ENCODE data around the gene GPR3. TPM values are rescaled to one million over a fixed set of nuclear protein-coding genes. Genes with fewer than 3 reads are reported as not detected.

The GPR3 gene
- total and polyA plus RNA-seq, 2 of the 13 experiments (the other 11 are each of a cell fraction or from before 2014, with no cell fraction given) = 1.00 to 2.6 TPM

DNA sequence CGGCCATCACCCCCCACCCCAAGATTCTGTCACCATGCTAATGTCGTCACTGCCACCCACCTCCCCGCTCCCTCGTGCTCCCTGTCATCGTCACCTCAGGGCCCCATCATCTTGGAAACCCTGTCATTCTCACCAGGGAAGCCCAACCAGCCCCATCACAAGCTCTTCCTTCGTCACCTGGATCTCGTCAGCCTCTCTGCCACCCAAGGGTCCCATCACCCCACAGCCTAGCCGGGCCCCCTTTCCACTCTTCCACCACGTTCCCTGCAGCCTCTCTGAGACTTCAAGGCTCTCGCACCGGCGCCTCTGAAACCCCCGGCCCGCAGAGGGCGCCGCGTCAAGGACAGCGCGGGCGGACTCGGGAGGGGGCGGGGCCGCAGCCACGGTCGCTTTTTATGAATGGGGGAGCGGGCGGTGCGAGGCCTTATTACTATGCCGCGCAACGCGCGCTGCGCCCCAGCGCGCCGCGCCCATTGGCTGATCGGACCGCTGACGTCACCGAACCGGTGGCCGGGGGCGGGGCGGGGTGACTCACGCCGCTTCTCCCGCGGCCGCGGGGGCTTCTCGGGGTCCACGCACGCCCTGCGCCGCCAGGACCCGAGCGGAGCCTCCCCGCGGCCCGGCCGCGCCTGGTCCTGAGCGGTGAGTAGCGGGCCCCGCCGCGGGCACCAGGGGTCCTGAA is at the start of gene GPR3 (continued):
- 0 out of 2 replicates have a peak, but pooled peaks have one; percentile 51 for TF ChIP-seq ZNF253 (CRISPR knock-in tag; IDR thresholded peaks at IDR 0.05; ENCODE audit: borderline replicate concordance)
- TF ChIP-seq YEATS4 (CRISPR knock-in tag; IDR thresholded peaks at IDR 0.05; ENCODE audit: borderline replicate concordance) = peak; percentile 66; the same call in 1 of the 2 replicates
- peak; percentile 64 for TF ChIP-seq SP4 (CRISPR knock-in tag; IDR thresholded peaks at IDR 0.05)
- TF ChIP-seq CCAR2 (optimal IDR thresholded peaks at IDR 0.05; ENCODE audit: low read depth, low read length) = no peak
- TF ChIP-seq ATF7 (IDR thresholded peaks at IDR 0.05) = peak; percentile 69
- TF ChIP-seq ATF7 (CRISPR knock-in tag; IDR thresholded peaks at IDR 0.05) = no peak
- no peak for TF ChIP-seq NR2C2 (CRISPR knock-in tag; IDR thresholded peaks at IDR 0.05; ENCODE audit: borderline replicate concordance)
- TF ChIP-seq, protein P1, sequence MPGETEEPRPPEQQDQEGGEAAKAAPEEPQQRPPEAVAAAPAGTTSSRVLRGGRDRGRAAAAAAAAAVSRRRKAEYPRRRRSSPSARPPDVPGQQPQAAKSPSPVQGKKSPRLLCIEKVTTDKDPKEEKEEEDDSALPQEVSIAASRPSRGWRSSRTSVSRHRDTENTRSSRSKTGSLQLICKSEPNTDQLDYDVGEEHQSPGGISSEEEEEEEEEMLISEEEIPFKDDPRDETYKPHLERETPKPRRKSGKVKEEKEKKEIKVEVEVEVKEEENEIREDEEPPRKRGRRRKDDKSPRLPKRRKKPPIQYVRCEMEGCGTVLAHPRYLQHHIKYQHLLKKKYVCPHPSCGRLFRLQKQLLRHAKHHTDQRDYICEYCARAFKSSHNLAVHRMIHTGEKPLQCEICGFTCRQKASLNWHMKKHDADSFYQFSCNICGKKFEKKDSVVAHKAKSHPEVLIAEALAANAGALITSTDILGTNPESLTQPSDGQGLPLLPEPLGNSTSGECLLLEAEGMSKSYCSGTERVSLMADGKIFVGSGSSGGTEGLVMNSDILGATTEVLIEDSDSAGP (CRISPR knock-in tag; IDR thresholded peaks at IDR 0.05; ENCODE audit: borderline replicate concordance) = peak; percentile 56; the same call in 1 of the 2 replicates
- 0 out of 2 replicates have a peak, but pooled peaks have one; percentile 22 for TF ChIP-seq ZNF225 (CRISPR knock-in tag; IDR thresholded peaks at IDR 0.05)
- TF ChIP-seq NFATC3 (CRISPR knock-in tag; IDR thresholded peaks at IDR 0.05) = no peak
- no peak for TF ChIP-seq NRL (CRISPR knock-in tag; IDR thresholded peaks at IDR 0.05; ENCODE audit: borderline replicate concordance)
- peak; percentile 87 for TF ChIP-seq HNRNPLL (IDR thresholded peaks at IDR 0.05; ENCODE audit: low read depth, low read length, poor library complexity, severe bottlenecking)
- no peak for TF ChIP-seq SP1 (IDR thresholded peaks at IDR 0.05)
- peak; percentile 38; the same call in 1 of the 2 replicates for TF ChIP-seq SP1 (CRISPR knock-in tag; IDR thresholded peaks at IDR 0.05)
- no peak for TF ChIP-seq SUZ12 (IDR thresholded peaks at IDR 0.05; ENCODE audit: low read depth, low read length)
- peak; percentile 59; the same call in 1 of the 2 replicates for TF ChIP-seq ZNF670 (CRISPR knock-in tag; IDR thresholded peaks at IDR 0.05; ENCODE audit: borderline replicate concordance)
- TF ChIP-seq RFXAP (CRISPR knock-in tag; IDR thresholded peaks at IDR 0.05; ENCODE audit: borderline replicate concordance) = peak; percentile 65; the same call in 1 of the 2 replicates
- TF ChIP-seq, protein P2, sequence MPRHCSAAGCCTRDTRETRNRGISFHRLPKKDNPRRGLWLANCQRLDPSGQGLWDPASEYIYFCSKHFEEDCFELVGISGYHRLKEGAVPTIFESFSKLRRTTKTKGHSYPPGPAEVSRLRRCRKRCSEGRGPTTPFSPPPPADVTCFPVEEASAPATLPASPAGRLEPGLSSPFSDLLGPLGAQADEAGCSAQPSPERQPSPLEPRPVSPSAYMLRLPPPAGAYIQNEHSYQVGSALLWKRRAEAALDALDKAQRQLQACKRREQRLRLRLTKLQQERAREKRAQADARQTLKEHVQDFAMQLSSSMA (CRISPR knock-in tag; IDR thresholded peaks at IDR 0.05) = 0 out of 2 replicates have a peak, but pooled peaks have one; percentile 57
- TF ChIP-seq FOXK1 (CRISPR knock-in tag; IDR thresholded peaks at IDR 0.05; ENCODE audit: borderline replicate concordance, low read depth) = peak; percentile 48; the same call in 1 of the 2 replicates
- peak; percentile 20 for TF ChIP-seq ASH2L (IDR thresholded peaks at IDR 0.05; ENCODE audit: insufficient read length, low read depth, low read length)
- TF ChIP-seq ZNF563 (CRISPR knock-in tag; IDR thresholded peaks at IDR 0.05) = 0 out of 2 replicates have a peak, but pooled peaks have one; percentile 42
- TF ChIP-seq, protein P3, sequence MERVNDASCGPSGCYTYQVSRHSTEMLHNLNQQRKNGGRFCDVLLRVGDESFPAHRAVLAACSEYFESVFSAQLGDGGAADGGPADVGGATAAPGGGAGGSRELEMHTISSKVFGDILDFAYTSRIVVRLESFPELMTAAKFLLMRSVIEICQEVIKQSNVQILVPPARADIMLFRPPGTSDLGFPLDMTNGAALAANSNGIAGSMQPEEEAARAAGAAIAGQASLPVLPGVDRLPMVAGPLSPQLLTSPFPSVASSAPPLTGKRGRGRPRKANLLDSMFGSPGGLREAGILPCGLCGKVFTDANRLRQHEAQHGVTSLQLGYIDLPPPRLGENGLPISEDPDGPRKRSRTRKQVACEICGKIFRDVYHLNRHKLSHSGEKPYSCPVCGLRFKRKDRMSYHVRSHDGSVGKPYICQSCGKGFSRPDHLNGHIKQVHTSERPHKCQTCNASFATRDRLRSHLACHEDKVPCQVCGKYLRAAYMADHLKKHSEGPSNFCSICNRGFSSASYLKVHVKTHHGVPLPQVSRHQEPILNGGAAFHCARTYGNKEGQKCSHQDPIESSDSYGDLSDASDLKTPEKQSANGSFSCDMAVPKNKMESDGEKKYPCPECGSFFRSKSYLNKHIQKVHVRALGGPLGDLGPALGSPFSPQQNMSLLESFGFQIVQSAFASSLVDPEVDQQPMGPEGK (CRISPR knock-in tag; IDR thresholded peaks at IDR 0.05) = peak; percentile 89
- 0 out of 2 replicates have a peak, but pooled peaks have one; percentile 49 for TF ChIP-seq KDM3A (CRISPR knock-in tag; IDR thresholded peaks at IDR 0.05; ENCODE audit: low read depth)
- TF ChIP-seq, protein P4, sequence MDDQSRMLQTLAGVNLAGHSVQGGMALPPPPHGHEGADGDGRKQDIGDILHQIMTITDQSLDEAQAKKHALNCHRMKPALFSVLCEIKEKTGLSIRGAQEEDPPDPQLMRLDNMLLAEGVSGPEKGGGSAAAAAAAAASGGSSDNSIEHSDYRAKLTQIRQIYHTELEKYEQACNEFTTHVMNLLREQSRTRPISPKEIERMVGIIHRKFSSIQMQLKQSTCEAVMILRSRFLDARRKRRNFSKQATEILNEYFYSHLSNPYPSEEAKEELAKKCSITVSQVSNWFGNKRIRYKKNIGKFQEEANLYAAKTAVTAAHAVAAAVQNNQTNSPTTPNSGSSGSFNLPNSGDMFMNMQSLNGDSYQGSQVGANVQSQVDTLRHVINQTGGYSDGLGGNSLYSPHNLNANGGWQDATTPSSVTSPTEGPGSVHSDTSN (CRISPR knock-in tag; IDR thresholded peaks at IDR 0.05; ENCODE audit: borderline replicate concordance) = no peak
